GM10248 (cell line): ENCODE measurements around the gene NRDC.

Experiments
- CTCF ChIA-PET: fragments of 300-600 bp; sonication (Branson Sonifier 250); formaldehyde crosslinking; extraction: SDS; loops from one replicate; lab custom pipeline; 2021; ENCODE audit warnings: antibody characterized with exemption; lab: Yijun Ruan, JAX
- POLR2A ChIA-PET: fragments of 350-650 bp; sonication (Branson Sonifier 250); formaldehyde crosslinking; extraction: SDS; loops from one replicate; lab custom pipeline; 2020; ENCODE audit warnings: antibody characterized with exemption; lab: Yijun Ruan, JAX
- DNase-seq: peaks from one replicate; pipeline ENCODE4 v3.0.0; 2012; ENCODE audit errors: extremely low spot score
- CTCF ChIP-seq: IDR thresholded peaks from 2 replicates; pipeline ENCODE4 v1.5.1; 2012; ENCODE audit warnings: mild to moderate bottlenecking, low read depth; ENCODE audit errors: extremely low read depth, missing control alignments, control extremely low read depth

The NRDC gene

GRCh38 chr1:51744506-51745303, 133.8 kb downstream of the NRDC start:
- DNase-seq: no peak
- POLR2A ChIA-PET: no interaction called here
- TF ChIP-seq CTCF: no peak
- CTCF ChIA-PET: interaction anchor here (0.9 kb wide), 1 partner anchor 24 kb away, joined by 3 read pairs; no protein-coding TSS in a partner anchor

DNA sequence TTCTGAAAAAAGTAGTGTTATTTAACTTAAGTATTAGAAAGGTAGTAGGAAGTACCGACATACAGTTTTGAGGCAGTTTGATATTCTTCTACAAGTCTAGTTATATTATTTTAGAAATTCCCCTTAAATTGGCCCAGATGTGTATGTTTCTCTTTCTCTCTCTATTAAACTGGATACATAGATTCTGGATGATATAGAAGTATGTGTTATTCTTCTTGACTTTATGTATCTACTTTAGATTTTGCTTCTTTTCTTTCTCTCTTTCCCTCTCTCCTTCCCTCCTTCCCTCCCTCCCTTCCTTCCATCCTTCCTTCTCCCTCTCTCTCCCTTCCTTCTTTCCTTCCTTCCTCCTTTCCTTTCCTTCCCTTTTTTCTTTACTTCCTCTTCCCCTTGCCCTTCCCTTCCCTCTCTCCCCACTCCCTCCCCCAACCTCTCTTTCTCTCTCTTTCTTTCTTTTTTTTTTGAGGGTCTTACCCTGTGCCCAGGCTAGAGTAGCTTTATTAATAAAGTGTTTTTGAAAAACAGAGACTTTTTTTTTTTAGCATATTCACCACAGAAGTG, 137.3 kb downstream of the NRDC start:
- ChIA-PET POLR2A (no interaction called here), CTCF (interaction anchor here (0.8 to 4.4 kb wide), 3 partner anchors 9 to 50 kb away, joined by 3 to 22 read pairs (median 8); no protein-coding TSS in a partner anchor)
- DNase-seq: no peak
- TF ChIP-seq CTCF: no peak

GRCh38 chr1:51740652-51741051, 137.9 kb downstream of the NRDC start:
- DNase-seq: no peak
- TF ChIP-seq CTCF: no peak
- CTCF ChIA-PET: interaction anchor here (0.8 to 4.4 kb wide), 3 partner anchors 8 to 49 kb away, joined by 3 to 22 read pairs (median 8); no protein-coding TSS in a partner anchor
- POLR2A ChIA-PET: no interaction called here
